Measurements from ENCODE around the gene RBP4.

Gene RBP4

GRCh38 chr10:93601146-93601773, at the start of gene RBP4:
Gene RBP4 (minus strand): TSS chr10:93601235. CDS start chr10:93601028, 207 bp downstream.
- no peak for DNase-seq

DNA sequence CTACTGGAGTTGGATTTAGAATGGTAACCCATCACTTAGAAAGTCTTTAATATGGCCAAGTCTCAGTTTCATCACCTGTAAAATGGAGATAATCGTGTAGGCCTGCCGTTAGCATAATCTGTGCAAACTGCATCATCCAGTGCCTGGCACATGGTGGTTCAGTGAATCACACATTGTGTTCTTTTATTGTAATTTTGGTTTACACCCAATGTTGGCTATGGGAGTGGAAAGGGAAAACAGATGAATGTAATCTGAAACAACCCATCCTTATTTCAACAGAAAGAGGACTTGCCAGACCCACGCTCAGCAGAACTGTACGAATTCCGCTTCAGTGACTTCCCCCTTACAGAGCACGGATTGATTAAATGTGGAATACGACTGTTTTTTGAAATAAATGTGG, 38.8 kb upstream of the RBP4 start:
- no peak for DNase-seq

- no peak for DNase-seq
Observed at GRCh38 chr10:93630625-93631557, 29.9 kb upstream of the RBP4 start.

DNA sequence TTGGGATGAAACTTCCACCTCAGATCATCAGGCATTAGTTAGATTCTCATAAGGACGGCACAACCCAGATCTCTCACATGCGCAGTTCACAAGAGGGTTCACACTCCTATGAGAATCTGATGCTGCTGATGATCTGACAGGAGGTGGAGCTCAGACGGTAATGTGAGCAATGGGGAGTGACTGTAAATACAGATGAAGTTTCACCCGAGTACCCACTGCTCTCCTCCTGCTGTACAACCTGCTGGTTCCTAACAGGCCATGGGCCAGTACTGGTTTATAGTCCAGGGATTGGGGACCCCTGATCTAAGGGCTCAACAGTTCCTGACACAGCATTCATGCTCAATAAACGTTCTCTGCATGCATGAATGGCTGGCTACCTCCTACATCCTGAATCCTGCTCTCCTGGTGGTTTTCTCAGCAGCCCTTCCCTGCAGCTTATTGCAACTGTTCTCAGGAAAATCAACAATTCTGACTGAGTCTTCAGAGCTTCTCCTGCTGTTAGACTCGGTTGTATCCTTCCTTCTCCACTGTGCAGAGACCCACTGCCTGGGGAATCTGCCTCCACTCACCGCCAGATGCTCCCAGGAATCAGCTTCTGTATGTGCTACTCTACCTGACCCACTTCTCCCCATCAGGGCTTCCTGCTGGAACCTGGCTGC, 28.7 kb upstream of the RBP4 start:
- no peak for DNase-seq

GRCh38 chr10:93628858-93629257, 27.8 kb upstream of the RBP4 start:
- no peak for DNase-seq

GRCh38 chr10:93622942-93623341, 21.9 kb upstream of the RBP4 start:
- no peak for DNase-seq

- no peak for DNase-seq
Observed at GRCh38 chr10:93620925-93621324, 19.9 kb upstream of the RBP4 start.

DNA sequence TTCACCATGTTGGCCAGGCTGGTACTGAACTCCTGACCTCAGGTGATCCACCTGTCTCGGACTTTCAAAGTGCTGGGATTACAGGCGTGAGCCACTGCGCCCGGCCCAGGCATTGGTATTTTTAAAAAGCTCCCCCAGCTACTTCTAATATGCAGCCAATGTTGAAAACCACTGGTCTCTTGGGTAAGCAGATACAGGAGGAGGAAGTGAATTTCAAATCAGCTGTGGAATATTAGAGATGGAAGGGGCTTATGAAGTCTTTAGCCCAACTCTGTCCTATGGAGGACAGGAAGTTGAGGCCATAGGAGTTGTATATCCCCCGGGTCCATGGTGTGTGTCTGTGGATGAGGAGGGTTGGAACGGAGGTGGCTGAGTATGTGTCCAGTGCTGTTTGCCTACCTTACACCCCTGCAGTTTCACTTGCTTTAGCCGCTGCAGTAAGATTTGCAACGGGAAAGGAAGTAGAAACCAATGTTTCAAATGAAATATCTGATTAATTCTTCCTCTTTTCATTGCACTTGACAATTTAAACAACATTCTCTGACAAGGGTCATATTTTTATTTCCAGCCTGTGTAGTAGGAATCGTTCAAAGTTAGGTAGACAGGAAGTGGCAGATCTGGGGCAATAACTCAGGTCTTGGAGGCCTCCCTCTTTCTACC, 14.7 kb upstream of the RBP4 start:
- DNase-seq = no peak

GRCh38 chr10:93614101-93614825, 13.2 kb upstream of the RBP4 start:
- no peak for DNase-seq

- no peak for DNase-seq
Observed at GRCh38 chr10:93613126-93613525, 12.1 kb upstream of the RBP4 start.

- DNase-seq = no peak
Observed at GRCh38 chr10:93612311-93612710, 11.3 kb upstream of the RBP4 start, which contains the start of gene PDE6C. Gene PDE6C (plus strand): TSS chr10:93612537. CDS start chr10:93612726, 189 bp downstream.

DNA sequence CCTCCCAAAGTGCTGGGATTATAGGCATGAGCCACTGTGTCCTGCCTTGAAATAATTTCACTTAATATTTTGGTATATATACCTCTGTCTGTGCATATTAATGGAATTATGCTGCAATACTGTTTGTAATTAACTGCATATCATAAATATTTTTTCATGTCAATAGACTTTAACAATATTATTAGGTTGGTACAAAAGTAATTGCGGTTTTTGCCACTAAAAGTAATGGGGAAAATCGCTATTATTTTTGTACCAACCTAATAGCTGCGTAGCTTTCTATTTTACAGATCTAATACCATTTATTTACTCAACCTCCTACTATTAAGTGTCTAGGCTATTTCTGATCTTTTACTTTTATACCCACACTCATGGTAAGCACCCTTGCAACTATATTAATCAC, 7.4 kb upstream of the RBP4 start:
- no peak for DNase-seq

- DNase-seq = peak; percentile 21
Observed at GRCh38 chr10:93604146-93604545, 3.1 kb upstream of the RBP4 start.

- DNase-seq = no peak
Observed at GRCh38 chr10:93603023-93603422, 2.0 kb upstream of the RBP4 start.

- no peak for DNase-seq
Observed at GRCh38 chr10:93601774-93602162, 733 bp upstream of the RBP4 start.

DNA sequence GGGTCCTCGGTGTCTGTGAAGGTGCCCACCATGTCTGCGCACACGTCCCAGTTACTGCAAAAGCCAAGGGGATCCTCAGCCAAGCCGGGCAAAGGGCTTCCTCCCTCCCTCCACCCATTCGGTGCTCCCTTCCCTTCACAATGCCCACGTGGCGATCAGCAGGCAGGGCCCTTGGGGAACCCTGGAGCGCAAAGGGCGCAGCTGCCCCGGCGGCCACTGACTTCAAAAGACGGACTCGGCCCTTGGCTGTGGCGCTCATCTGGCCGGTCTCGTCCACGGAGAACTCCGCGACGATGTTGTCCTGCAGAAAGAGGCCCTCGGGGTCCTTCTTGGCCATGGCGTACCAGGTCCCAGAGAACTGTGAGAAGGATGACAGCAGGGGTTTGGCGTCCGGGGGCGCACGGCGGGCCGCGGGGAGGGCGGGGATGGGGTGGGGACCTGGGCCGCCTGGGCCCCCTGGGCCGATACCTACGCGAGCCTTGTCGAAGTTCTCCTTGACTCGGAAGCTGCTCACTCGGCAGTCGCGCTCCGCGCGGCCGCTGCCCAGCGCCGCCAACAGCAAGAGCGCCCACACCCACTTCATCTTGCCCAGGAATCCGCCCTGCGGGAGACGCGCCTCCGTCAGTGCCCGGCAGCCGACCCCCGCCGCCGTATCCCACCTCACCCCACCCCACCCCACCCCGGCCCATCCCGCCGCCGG, 439 bp downstream of the RBP4 start:
- DNase-seq = no peak

DNA sequence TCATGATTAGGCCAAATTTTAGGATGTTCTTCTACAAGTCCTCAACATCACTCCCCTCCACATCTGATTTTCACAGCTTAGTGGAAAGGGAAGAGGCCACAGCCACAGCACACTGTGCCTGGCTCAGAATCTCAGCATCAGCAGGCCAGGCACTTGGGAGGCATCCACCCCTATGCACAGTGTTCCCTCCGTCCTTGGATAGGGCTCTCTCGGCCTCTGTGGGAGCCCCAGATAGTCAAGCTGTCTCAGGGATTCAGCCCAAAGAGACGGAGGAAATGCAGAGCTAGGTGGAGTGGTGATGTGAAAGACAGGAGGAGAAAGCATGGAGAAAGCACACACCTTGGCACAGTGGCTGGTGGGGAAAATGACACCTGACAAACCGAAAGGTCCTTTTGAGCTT, 1.3 kb downstream of the RBP4 start:
- no peak for DNase-seq

DNA sequence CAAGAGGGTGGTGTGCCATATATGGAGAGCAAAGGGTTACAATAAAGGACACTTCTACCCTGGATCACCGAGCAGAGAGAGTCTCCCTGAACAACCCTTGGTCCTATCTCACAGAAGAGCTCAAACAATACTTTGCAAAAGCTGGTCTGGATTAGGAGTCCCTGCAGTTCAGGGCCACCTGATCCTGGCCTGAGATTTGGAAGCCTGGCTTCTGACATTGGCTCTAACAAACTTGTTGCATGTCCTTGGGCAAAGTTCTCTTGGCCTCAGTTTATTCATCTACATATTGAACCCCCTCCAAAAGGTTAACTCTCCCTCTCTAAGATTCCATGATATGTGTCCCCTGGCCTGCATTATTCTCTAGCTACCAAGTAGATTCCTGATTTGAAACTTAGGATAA, 1.7 kb downstream of the RBP4 start:
- no peak for DNase-seq

DNA sequence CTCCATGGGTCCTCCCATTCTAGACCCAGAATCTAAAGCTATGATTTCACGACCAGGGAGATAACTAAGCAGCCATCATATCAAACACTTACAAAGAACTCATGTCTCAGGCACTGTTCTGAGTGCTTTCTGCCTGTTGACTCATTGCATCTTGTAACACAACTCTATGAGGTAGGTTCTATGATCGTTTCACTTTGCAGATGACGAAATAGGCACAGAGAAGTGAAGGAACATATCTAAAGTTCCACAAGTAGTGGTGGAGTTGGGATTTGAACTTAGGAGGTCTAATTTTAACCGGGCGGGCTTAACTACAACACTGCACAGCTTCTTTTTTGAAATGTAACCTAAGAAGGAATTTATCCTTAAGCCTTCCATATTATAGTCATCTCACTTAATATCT, 2.9 kb downstream of the RBP4 start:
- DNase-seq = no peak

DNA sequence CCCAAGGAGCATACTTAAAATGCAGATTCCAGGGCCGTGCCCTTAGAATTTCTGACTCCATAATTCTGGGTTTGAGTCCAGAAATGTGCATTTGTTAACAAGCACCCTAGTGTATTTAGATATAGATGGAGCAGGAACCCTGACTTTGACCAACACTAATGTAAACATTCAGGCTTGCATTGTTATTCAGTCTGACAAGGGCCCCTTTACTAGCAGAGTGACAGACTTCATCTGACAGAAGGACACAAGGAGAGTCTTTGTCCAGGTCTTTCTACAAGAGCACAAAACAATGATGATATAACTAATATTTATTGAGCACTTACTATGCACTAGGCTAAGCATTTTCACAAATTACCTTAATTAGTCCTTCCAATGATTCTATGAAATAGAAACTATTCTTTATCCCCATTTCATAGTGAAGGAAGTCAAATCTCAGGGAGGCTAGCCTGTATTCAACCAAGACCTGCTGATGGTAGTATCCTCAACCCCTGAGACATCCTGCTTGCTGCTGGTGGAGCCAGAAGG, 3.9 kb downstream of the RBP4 start:
- DNase-seq = no peak

GRCh38 chr10:93596539-93596938, 4.5 kb downstream of the RBP4 start:
- no peak for DNase-seq
